C1 segment of cervical spinal cord (tissue), 14 donors: Measurements from ENCODE around the gene C20orf204.
"Not testable (repeated sequence)": the region's sequence is repeated elsewhere in the genome, so short reads cannot be mapped to it uniquely, and the experiment has no call there.

Experiments
- DNase-seq, 14 donors: peaks; one replicate each; lab custom pipeline; 2025; lab: John Stamatoyannopoulos, UW

C20orf204 gene

GRCh38 chr20:64035933-64036345, at the start of gene C20orf204:
C20orf204 (plus strand) TSS chr20:64036182; CDS start chr20:64036324, 142 bp downstream.
- no peak for DNase-seq

GRCh38 chr20:64000906-64001305, 35.1 kb upstream of the C20orf204 start:
- peak in 2 of 14 donors; percentile 30 to 96 for DNase-seq

- peak in 3 of 14 donors; percentile 32 to 99 (median 43) for DNase-seq
Observed at GRCh38 chr20:64001607-64002011, 34.4 kb upstream of the C20orf204 start.

GRCh38 chr20:64003960-64004725, 31.8 kb upstream of the C20orf204 start:
- no peak for DNase-seq

- no peak for DNase-seq
Observed at GRCh38 chr20:64005394-64005793, 30.6 kb upstream of the C20orf204 start.

GRCh38 chr20:64006490-64006889, 29.5 kb upstream of the C20orf204 start:
- peak in 6 of 14 donors; percentile 0 to 22 (median 6) for DNase-seq

- no peak for DNase-seq
Observed at GRCh38 chr20:64006902-64007301, 29.1 kb upstream of the C20orf204 start.

- DNase-seq, result no peak
Observed at GRCh38 chr20:64009811-64010387, 26.1 kb upstream of the C20orf204 start.

GRCh38 chr20:64010711-64011237, 25.2 kb upstream of the C20orf204 start:
- DNase-seq, result no peak

GRCh38 chr20:64011366-64011779, 24.6 kb upstream of the C20orf204 start:
- DNase-seq, result no peak

GRCh38 chr20:64012385-64013154, 23.4 kb upstream of the C20orf204 start:
- not testable (repeated sequence) for DNase-seq

GRCh38 chr20:64015635-64016034, 20.3 kb upstream of the C20orf204 start:
- DNase-seq, result no peak

GRCh38 chr20:64021124-64021975, 14.6 kb upstream of the C20orf204 start:
- DNase-seq, result no peak

GRCh38 chr20:64022671-64023360, 13.2 kb upstream of the C20orf204 start:
- no peak for DNase-seq

- DNase-seq, result no peak
Observed at GRCh38 chr20:64023361-64024140, 12.4 kb upstream of the C20orf204 start.

- DNase-seq, result no peak
Observed at GRCh38 chr20:64024141-64024990, 11.6 kb upstream of the C20orf204 start.

- DNase-seq, result no peak
Observed at GRCh38 chr20:64025101-64025825, 10.7 kb upstream of the C20orf204 start.

GRCh38 chr20:64025826-64026412, 10.1 kb upstream of the C20orf204 start:
- no peak for DNase-seq
